ENCODE measurements around the gene NKPD1.

The NKPD1 gene

GRCh38 chr19:45117167-45117594, 43.6 kb downstream of the NKPD1 start:
- DNase-seq = peak in 5 of 6 experiments; percentile 11 to 33 (median 16)

GRCh38 chr19:45115809-45116615, 44.8 kb downstream of the NKPD1 start:
- no peak for DNase-seq

DNA sequence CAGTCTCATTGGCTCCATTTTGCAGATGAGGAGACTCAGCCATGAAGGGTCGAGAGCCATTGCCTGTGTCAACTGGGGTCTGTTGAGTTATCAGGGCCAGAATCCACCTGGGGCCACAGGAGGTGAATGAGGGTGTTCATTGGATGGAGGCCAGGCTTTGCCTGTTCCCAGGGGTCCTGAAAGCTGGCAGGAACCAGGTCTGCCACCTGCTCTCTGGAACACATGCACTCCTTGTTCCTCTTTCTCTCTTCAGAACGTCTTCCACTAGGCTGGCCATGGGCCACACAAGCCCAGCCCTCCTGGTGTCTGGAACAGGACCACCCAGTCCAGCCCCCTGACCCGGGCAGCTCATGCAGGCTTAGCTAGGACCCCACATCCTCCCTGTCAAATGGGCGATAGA, 46.7 kb downstream of the NKPD1 start:
- no peak for DNase-seq

DNA sequence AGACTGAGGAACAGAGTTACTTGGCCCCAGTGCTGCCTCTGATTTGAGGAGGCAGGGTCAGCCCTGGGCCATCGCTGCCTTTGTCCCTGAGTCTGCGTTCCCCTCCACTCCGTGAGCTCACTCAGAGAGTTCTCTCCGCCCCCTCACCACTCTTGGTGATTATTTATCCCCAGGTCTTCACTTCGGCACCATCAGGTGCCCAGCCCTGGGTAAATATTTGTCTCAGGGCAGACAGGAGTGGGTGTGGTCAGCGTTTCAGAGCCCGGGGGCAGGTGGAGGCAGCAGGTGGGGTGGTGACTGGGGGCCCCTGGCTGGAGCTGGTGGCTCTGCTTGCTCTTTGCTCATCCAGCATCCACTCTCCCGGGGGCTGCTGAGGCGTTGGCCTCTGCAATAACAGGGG, 47.2 kb downstream of the NKPD1 start:
- DNase-seq = no peak

GRCh38 chr19:45112111-45112827, 48.5 kb downstream of the NKPD1 start:
- DNase-seq = no peak

Measured in stimulated activated naive CD4-positive, alpha-beta T cell (primary cell).